Upper lobe of right lung (tissue), 1 donor: ENCODE measurements around the gene SNCAIP. TPM values are rescaled to one million over a fixed set of nuclear protein-coding genes. Genes with fewer than 3 reads are reported as not detected.
"Not testable (repeated sequence)": the region's sequence is repeated elsewhere in the genome, so short reads cannot be mapped to it uniquely, and the experiment has no call there.

ENCODE experiments used
- ATAC-seq: fragments of 200-7000 bp; cut with Tn5 transposase; one replicate; pipeline ENCODE4 v1.9.1; 2020; ENCODE audit warnings: mild to moderate bottlenecking, moderate library complexity
- DNase-seq: peaks from one replicate; pipeline ENCODE4 v3.0.0-alpha.2; 2020
- H3K27ac ChIP-seq: fragments of 200-600 bp; one replicate; pipeline ENCODE4 v1.8.0; 2022
- H3K27me3 ChIP-seq: fragments of 200-600 bp; one replicate; pipeline ENCODE4 v1.8.0; 2022; ENCODE audit warnings: mild to moderate bottlenecking
- H3K36me3 ChIP-seq: fragments of 200-600 bp; one replicate; pipeline ENCODE4 v1.8.0; 2022
- H3K4me1 ChIP-seq: fragments of 200-600 bp; one replicate; pipeline ENCODE4 v1.8.0; 2022
- H3K4me3 ChIP-seq: fragments of 200-600 bp; one replicate; pipeline ENCODE4 v1.8.0; 2022; ENCODE audit warnings: mild to moderate bottlenecking
- H3K9me3 ChIP-seq: fragments of 200-600 bp; one replicate; pipeline ENCODE4 v1.8.0; 2022
- CTCF ChIP-seq: fragments of 200-600 bp; IDR thresholded peaks from one replicate; pipeline ENCODE4 v1.8.0; 2022; ENCODE audit warnings: antibody characterized with exemption
- intact Hi-C: fragments of 100-400 bp; cut with DNase I; formaldehyde crosslinking; loops from one replicate; pipeline ENCODE4 v1.11.0; 2022
- total RNA-seq: library from RNA; stranded (reverse); fragmentation: NEBNext Ultra II Directional; extraction: Animal tissue kit (Norgen Biotek cat#: 25700); gene quantifications from one replicate; pipeline ENCODE4 v1.2.1, GENCODE V29; 2021
- donor health status: DM: no; HTN: yes; CAD: no; lungs with severe emphysema.

Gene SNCAIP
- total RNA-seq, 1 donor from 2014 or later, result 4.0 TPM

GRCh38 chr5:122376250-122376649 is 64.2 kb downstream of the SNCAIP start:
- Histone ChIP-seq H3K36me3 (no peaks in the 10 kb centered on the region), H3K27ac (no peak overlapping the region), H3K4me3 (no peak overlapping the region), H3K27me3 (no peaks in the 10 kb centered on the region), H3K9me3 (no peaks in the 10 kb centered on the region), H3K4me1 (no peaks in the 10 kb centered on the region)
- no peak for ATAC-seq
- TF ChIP-seq CTCF, result no peak
- DNase-seq, result no peak
- intact Hi-C loops, result no loop called here

- Histone ChIP-seq H3K27me3 (no peaks in the 10 kb centered on the region), H3K4me1 (no peaks in the 10 kb centered on the region), H3K4me3 (no peak overlapping the region), H3K9me3 (no peaks in the 10 kb centered on the region), H3K36me3 (no peaks in the 10 kb centered on the region), H3K27ac (no peak overlapping the region)
- ATAC-seq (no peak), DNase-seq (no peak)
- intact Hi-C loops, result no loop called here
- no peak for TF ChIP-seq CTCF
Measured at GRCh38 chr5:122377026-122377425, 65.0 kb downstream of the SNCAIP start.

GRCh38 chr5:122382938-122383337 is 70.9 kb downstream of the SNCAIP start:
- H3K9me3 ChIP-seq, intact Hi-C loops, H3K4me3 ChIP-seq, H3K36me3 ChIP-seq, H3K27me3 ChIP-seq, H3K27ac ChIP-seq, DNase-seq, H3K4me1 ChIP-seq, ATAC-seq: not testable (repeated sequence)

- Histone ChIP-seq H3K27me3 (no peaks in the 10 kb centered on the region), H3K9me3 (no peaks in the 10 kb centered on the region), H3K27ac (no peak overlapping the region), H3K4me3 (no peak overlapping the region), H3K36me3 (no peaks in the 10 kb centered on the region), H3K4me1 (no peaks in the 10 kb centered on the region)
- ATAC-seq, result no peak
- TF ChIP-seq CTCF, result no peak
- no peak for DNase-seq
- intact Hi-C loops, result no loop called here
Measured at GRCh38 chr5:122384739-122385235, 72.8 kb downstream of the SNCAIP start.

GRCh38 chr5:122385286-122385685 is 73.2 kb downstream of the SNCAIP start:
- Histone ChIP-seq H3K9me3 (no peaks in the 10 kb centered on the region), H3K27me3 (no peaks in the 10 kb centered on the region), H3K4me1 (no peaks in the 10 kb centered on the region), H3K4me3 (no peak overlapping the region), H3K36me3 (no peaks in the 10 kb centered on the region), H3K27ac (no peak overlapping the region)
- no peak for DNase-seq
- no peak for ATAC-seq
- intact Hi-C loops, result no loop called here
- no peak for TF ChIP-seq CTCF

GRCh38 chr5:122385808-122386207 is 73.8 kb downstream of the SNCAIP start:
- DNase-seq (no peak), ATAC-seq (no peak)
- no peak for TF ChIP-seq CTCF
- H3K27ac ChIP-seq, result no peak overlapping the region
- H3K36me3 ChIP-seq, result no peaks in the 10 kb centered on the region
- no peaks in the 10 kb centered on the region for H3K4me1 ChIP-seq
- H3K4me3 ChIP-seq, result no peak overlapping the region
- no peaks in the 10 kb centered on the region for H3K27me3 ChIP-seq
- intact Hi-C loops, result no loop called here
- no peaks in the 10 kb centered on the region for H3K9me3 ChIP-seq
